H4 (cell line): ENCODE data around the gene GATA2. TPM values are rescaled to one million over a fixed set of nuclear protein-coding genes. Genes with fewer than 3 reads are reported as not detected.

ENCODE experiments used
- DNase-seq: peaks from one replicate; pipeline ENCODE4 v3.0.0-alpha.2; 2015; ENCODE audit warnings: low spot score
- total RNA-seq: library from RNA; depleted of rRNA; stranded (reverse); fragments of >200 nt; shearing (Covaris generic); gene quantifications from 2 replicates; pipeline ENCODE4 v1.2.3, GENCODE V29; 2014

GATA2 gene
- total RNA-seq, 1 experiment from 2014 or later = 4.0 TPM

- DNase-seq = no peak
These were observed 19.9 kb downstream of the GATA2 start for GRCh38 chr3:128473180-128473519.

DNA sequence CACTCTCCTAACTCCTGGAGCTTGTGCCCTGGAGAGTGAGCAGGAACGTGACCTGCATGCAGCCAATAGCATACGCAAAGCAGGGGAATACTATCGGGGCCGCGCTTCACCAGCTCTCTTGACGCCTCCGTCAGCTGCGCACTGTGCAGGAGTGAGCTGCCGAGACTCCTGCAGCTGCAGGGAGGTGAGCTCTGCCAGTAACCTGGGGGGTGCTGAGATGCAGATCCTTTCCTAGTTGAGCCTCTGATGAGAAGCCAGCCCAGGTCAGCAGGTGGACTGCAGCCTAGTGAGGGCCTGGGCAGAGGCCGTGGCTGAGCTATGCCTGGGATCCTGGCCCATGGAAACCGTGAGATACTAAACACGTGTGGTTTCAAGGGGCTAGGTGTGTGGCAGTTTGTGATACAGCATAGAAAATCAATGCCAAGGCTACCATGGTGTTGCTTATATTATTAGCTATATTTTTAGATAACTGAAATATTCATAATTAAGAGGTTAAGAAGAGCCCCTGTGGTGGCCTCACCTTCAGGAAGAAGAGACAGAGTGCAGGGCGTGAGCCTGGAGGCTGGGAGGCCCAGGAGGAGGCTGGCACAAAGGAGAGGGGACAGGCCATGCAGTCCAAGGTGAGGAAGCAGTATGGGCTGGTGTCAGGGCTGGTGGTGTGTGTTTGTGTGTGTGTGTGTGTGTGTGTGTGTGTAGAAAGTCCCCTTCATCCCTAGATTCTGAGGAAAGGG lies 20.4 kb downstream of the GATA2 start:
- no peak for DNase-seq

DNA sequence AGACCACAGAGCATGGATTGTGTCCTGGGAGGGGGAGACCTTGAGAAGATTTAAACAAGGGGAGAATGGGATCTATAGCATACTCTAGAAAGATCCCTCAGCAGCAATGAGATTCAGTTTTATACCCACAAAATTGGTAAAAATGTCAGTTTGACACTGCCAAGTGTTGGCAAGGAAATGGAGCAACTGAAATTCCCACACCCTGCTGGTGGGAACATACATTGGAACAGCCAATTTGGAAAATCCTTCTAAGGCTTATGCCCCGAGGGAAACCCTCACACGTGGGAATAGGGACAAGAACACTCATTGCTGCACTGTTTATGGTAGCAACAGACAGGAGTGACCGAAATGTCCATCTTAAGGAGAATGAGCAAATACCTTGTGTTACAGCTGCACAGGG lies 21.3 kb downstream of the GATA2 start:
- no peak for DNase-seq

DNA sequence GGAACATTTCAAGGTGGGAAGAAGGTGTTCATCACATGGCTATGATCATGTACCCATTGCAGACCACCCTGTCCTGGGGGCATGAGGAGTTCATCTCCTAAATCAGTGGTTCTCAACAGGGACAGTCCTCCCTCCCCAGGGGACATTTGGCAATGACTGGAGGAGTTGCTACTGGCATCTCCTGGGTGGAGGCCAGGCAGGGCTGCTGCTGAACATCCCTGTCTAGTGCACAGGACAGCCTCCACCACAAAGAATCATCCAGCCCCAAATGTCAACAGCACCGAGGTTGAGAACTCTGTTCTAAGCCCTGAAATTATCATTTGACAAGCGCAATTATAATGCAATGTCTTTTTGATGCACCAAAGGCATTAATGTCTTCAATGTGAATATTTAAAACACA lies 21.9 kb downstream of the GATA2 start:
- no peak for DNase-seq

- DNase-seq = no peak
These were observed 22.7 kb downstream of the GATA2 start for GRCh38 chr3:128470134-128470899.

GRCh38 chr3:128469556-128469955 lies 23.4 kb downstream of the GATA2 start:
- DNase-seq = no peak

- DNase-seq = no peak
These were observed 24.0 kb downstream of the GATA2 start for GRCh38 chr3:128468791-128469527.

DNA sequence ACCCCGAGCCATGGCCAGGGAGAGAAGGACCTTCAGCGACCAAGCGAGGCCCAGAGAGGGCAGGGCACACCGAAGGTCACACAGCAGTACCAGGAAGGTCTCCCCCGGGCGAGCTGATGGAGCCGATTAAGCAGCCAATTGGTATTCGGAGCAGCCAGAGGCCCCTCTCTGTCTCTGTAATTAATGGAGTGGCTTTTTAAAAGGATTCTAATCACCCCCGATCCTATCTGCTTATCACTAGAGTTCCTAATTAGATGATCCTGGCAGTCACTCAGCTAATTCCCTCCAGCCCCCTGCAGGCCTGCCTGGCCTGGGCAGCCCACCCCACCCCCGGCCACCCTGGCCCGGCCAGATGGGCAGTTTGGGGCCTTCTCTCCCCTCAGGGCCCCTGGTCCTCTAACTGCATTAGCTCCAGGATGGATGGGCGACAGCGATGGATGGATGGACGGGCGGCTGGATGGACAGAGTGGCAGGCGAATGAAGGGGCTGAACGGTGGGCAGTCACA lies 24.7 kb downstream of the GATA2 start:
- no peak for DNase-seq

DNA sequence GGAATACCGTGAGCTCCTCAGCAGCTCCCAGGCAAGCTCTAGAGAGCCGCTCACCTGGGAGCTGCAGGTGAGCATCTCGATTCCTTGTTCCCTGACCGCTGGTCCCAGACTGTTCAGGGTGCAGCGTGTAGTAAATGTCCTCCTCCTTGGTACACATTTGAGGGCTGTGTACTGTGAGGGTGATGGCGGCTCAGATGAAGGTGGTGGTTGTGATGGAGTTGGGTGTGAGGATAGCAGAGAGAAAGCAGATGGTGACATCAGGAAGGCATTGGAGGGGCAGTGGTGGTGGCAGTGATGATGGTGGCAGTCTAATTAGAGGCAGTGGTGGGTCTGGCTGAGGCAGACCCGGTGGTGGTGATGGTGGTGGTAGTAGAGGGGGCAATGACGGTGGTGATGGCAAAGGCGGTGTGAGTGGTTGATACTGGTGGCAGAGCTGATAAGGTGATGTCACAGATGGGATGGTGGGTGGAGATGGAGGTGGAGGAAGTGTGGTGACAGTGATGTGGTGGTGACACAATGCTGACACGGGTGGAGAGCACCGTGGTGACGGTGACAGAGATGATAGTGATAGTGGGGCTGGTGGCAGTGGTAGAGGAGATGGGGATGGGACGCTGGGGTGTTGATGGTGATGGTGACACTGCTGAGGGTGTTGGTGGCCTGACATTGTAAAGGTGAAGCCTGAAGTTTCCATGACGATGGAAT lies 26.0 kb downstream of the GATA2 start, which contains the start of gene DNAJB8:
DNAJB8 (minus strand) TSS at position 51 of the 702 bp plus-strand sequence. CDS start 3,645 bp downstream, outside the sequence.
- no peak for DNase-seq

DNA sequence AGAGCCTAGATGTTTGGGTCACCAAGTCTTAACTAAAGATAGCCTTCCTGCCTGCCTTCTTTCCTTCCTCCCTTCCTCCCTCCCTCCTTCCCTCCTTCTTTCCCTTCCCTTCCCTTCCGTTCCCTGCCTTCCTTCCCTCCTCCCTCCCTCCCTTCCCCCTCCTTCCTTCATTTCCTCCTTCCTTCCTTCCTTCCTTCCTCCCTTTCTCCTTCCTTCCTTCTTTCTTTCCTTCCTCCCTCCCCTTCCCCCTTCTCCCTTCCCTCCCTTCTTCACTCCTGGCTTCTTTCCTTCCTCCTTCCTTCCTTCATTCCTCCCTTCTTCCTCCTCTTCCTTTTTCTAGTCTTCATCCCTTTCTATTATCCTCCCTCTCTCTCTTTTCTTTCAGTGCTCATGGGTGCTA lies 28.3 kb downstream of the GATA2 start:
- DNase-seq = no peak

- DNase-seq = no peak
These were observed 28.8 kb downstream of the GATA2 start for GRCh38 chr3:128464188-128464587.

DNA sequence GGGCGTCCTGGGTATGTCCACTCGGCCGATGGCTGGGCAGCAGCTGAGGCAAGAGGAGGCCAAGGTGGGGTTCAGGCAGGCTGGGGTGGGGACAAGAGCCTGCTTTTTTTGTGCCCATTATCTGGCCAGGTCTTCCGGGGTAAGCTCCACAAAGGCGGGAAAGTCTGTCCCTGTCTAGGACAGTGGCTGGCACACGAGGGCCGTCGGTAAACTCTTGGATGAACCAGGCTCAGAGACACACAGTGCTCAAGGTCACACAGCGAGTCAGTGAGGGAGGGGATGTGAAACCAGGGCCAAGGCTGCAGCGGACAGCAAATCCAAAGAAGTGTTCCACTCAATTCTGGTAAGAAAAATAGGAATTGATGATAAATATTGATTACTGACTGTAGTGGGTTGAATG lies 29.2 kb downstream of the GATA2 start:
- no peak for DNase-seq

- DNase-seq = no peak
These were observed 29.6 kb downstream of the GATA2 start for GRCh38 chr3:128463354-128463753.

DNA sequence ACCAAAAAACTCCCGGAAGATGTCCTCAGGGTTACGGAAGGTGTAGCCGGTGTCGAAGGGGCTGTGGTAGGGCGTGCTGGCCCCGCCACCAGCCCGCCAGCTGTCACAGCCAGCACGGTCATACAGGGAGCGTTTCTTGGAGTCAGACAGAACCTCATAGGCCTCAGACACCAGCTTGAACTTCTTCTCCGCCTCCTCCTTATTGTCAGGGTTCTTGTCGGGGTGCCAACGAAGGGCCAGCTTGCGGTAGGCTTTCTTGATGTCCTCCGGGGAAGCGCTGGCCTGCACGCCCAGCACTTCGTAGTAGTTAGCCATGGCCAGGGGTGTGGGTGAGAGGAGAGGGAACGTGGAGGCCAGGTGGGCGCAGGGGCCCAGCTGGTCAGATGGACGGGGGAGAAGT lies 30.1 kb downstream of the GATA2 start:
- DNase-seq = no peak

GRCh38 chr3:128462341-128462910 lies 30.6 kb downstream of the GATA2 start:
- DNase-seq = no peak

- DNase-seq = no peak
These were observed 31.3 kb downstream of the GATA2 start for GRCh38 chr3:128461731-128462130.

DNA sequence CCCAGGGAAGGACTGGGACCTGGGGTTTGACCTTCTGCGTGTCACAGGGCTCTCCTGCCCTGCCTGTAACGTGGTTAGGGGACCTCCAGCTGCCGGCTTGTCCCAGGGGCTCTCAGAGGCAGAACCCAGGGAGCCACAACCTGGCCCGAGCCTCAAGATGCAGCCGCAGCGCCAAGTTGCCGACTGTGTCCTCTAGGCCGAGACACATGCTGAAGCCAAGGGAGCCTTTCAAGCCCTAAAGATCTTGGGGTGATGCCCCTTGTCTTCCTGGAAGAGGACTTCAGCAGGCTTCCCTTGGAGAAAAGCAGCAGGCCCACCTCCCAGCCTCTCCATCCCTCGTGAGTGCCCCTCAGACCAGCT lies 33.6 kb downstream of the GATA2 start:
- DNase-seq = no peak

GRCh38 chr3:128458746-128459460 lies 34.1 kb downstream of the GATA2 start:
- DNase-seq = no peak

- DNase-seq = no peak
These were observed 35.1 kb downstream of the GATA2 start for GRCh38 chr3:128457937-128458336.

GRCh38 chr3:128456776-128457715 lies 36.0 kb downstream of the GATA2 start:
- no peak for DNase-seq
